ENCODE results near the gene CATSPER1.

Gene CATSPER1

GRCh38 chr11:66020212-66020611 lies 6.1 kb downstream of the CATSPER1 start:
- no peak overlapping the region for H3K4me2 ChIP-seq (ENCODE audit: low read length)
- TF ChIP-seq CTCF (IDR thresholded peaks at IDR 0.05; ENCODE audit: low read depth, low read length) (no peak), EZH2phosphoT487 (IDR thresholded peaks at IDR 0.05; ENCODE audit: low read depth) (no peak)
- no peaks in the 10 kb centered on the region for H3K9me3 ChIP-seq (ENCODE audit: insufficient read depth, low read length)
- no peak overlapping the region for H3K4me3 ChIP-seq (ENCODE audit: low read length)
- no peak overlapping the region for H3K27ac ChIP-seq (ENCODE audit: low read length)
- peaks cover 2% of the 10 kb centered on the region; the same call in 1 of the 2 replicates for H3K4me1 ChIP-seq (ENCODE audit: low read length)
- peaks cover 10% of the 10 kb centered on the region for H3K27me3 ChIP-seq (ENCODE audit: low read depth, low read length)
- H2AFZ ChIP-seq (ENCODE audit: low read depth, low read length): no peak overlapping the region
- H3K79me2 ChIP-seq (ENCODE audit: low read length): no peaks in the 10 kb centered on the region
- no peaks in the 10 kb centered on the region for H4K20me1 ChIP-seq (ENCODE audit: insufficient read depth, low read length)
- H3K36me3 ChIP-seq (replicated peaks; ENCODE audit: low read depth, low read length): no peaks in the 10 kb centered on the region
- no peak overlapping the region for H3K9ac ChIP-seq (ENCODE audit: low read length)

DNA sequence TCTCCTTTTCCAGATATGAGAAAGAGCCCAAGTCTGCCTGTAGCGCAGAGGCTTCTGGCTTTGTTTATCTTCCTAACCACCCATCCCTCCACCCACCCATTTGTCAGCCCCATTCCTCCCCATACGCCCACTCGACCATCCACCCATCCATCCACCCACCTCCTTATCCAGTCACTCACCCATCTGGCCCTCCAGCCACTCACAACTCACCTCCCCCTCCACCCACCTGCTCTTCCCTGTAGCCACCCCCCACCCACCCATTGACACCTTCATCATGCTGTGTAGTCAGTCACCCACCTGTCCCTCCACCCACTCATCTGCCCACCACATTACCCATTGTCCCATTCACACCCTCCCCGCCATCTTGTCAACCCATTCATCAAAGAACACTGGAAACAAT lies 9.0 kb downstream of the CATSPER1 start:
- TF ChIP-seq CTCF (IDR thresholded peaks at IDR 0.05; ENCODE audit: low read depth, low read length) (no peak), EZH2phosphoT487 (IDR thresholded peaks at IDR 0.05; ENCODE audit: low read depth) (no peak)
- H3K27me3 ChIP-seq (ENCODE audit: low read depth, low read length): no peaks in the 10 kb centered on the region
- H3K4me2 ChIP-seq (ENCODE audit: low read length): no peak overlapping the region

GRCh38 chr11:66016793-66017177 lies 9.5 kb downstream of the CATSPER1 start:
- H2AFZ ChIP-seq (ENCODE audit: low read depth, low read length): no peak overlapping the region
- TF ChIP-seq CTCF (IDR thresholded peaks at IDR 0.05; ENCODE audit: low read depth, low read length): no peak
- H3K79me2 ChIP-seq (ENCODE audit: low read length): no peaks in the 10 kb centered on the region
- no peaks in the 10 kb centered on the region for H3K27me3 ChIP-seq (ENCODE audit: low read depth, low read length)
- H3K4me2 ChIP-seq (ENCODE audit: low read length): no peak overlapping the region
- H4K20me1 ChIP-seq (ENCODE audit: insufficient read depth, low read length): no peaks in the 10 kb centered on the region
- H3K27ac ChIP-seq (ENCODE audit: low read length): no peak overlapping the region
- no peaks in the 10 kb centered on the region for H3K36me3 ChIP-seq (replicated peaks; ENCODE audit: low read depth, low read length)
- no peaks in the 10 kb centered on the region for H3K9me3 ChIP-seq (ENCODE audit: insufficient read depth, low read length)
- H3K4me1 ChIP-seq (ENCODE audit: low read length): no peaks in the 10 kb centered on the region
- H3K4me3 ChIP-seq (ENCODE audit: low read length): no peak overlapping the region
- no peak overlapping the region for H3K9ac ChIP-seq (ENCODE audit: low read length)

More for the DNA sequence above, 9.0 kb downstream of the CATSPER1 start:
- H3K4me1 ChIP-seq (ENCODE audit: low read length): no peaks in the 10 kb centered on the region; the same call in 1 of the 2 replicates
- H3K9me3 ChIP-seq (ENCODE audit: insufficient read depth, low read length): no peaks in the 10 kb centered on the region
- no peaks in the 10 kb centered on the region for H3K36me3 ChIP-seq (replicated peaks; ENCODE audit: low read depth, low read length)
- H2AFZ ChIP-seq (ENCODE audit: low read depth, low read length): no peak overlapping the region
- no peak overlapping the region for H3K9ac ChIP-seq (ENCODE audit: low read length)
- no peaks in the 10 kb centered on the region for H3K79me2 ChIP-seq (ENCODE audit: low read length)
- H3K4me3 ChIP-seq (ENCODE audit: low read length): no peak overlapping the region
- H3K27ac ChIP-seq (ENCODE audit: low read length): no peak overlapping the region
- H4K20me1 ChIP-seq (ENCODE audit: insufficient read depth, low read length): no peaks in the 10 kb centered on the region

GRCh38 chr11:66015936-66016792 lies 10.1 kb downstream of the CATSPER1 start:
- H2AFZ ChIP-seq (ENCODE audit: low read depth, low read length): no peak overlapping the region
- no peaks in the 10 kb centered on the region for H4K20me1 ChIP-seq (ENCODE audit: insufficient read depth, low read length)
- no peaks in the 10 kb centered on the region for H3K9me3 ChIP-seq (ENCODE audit: insufficient read depth, low read length)
- no peaks in the 10 kb centered on the region for H3K4me1 ChIP-seq (ENCODE audit: low read length)
- H3K36me3 ChIP-seq (replicated peaks; ENCODE audit: low read depth, low read length): no peaks in the 10 kb centered on the region
- H3K27me3 ChIP-seq (ENCODE audit: low read depth, low read length): no peaks in the 10 kb centered on the region
- no peak overlapping the region for H3K9ac ChIP-seq (ENCODE audit: low read length)
- H3K27ac ChIP-seq (ENCODE audit: low read length): no peak overlapping the region
- TF ChIP-seq EZH2phosphoT487 (IDR thresholded peaks at IDR 0.05; ENCODE audit: low read depth) (no peak), CTCF (IDR thresholded peaks at IDR 0.05; ENCODE audit: low read depth, low read length) (no peak)
- no peaks in the 10 kb centered on the region for H3K79me2 ChIP-seq (ENCODE audit: low read length)
- H3K4me3 ChIP-seq (ENCODE audit: low read length): no peak overlapping the region
- no peak overlapping the region for H3K4me2 ChIP-seq (ENCODE audit: low read length)
